RWPE1 (cell line): ENCODE measurements around the gene CEACAM7.

Experiments used
- CTCF ChIA-PET: fragments of 350-600 bp; sonication (Branson Sonifier 250); formaldehyde crosslinking; extraction: SDS; loops from one replicate; lab custom pipeline; 2021; lab: Yijun Ruan, JAX
- POLR2A ChIA-PET: fragments of 400-600 bp; formaldehyde crosslinking; extraction: SDS; loops from one replicate; lab custom pipeline; 2020; ENCODE audit warnings: antibody characterized with exemption; ENCODE audit not compliant: low non-redundant PET; lab: Yijun Ruan, JAX
- DNase-seq: peaks from one replicate; pipeline ENCODE4 v3.0.0; 2012; ENCODE audit warnings: low spot score
- H3K27ac ChIP-seq: fragments of 450-650 bp; 2 replicates; pipeline ENCODE4 v1.5.1; 2017
- TF ChIP-seq, protein P1 (sequence below): fragments of 450-650 bp; conservative IDR thresholded peaks from 2 replicates; pipeline ENCODE4 v1.5.1; 2017; ENCODE audit warnings: low read depth, mild to moderate bottlenecking

Gene CEACAM7

DNA sequence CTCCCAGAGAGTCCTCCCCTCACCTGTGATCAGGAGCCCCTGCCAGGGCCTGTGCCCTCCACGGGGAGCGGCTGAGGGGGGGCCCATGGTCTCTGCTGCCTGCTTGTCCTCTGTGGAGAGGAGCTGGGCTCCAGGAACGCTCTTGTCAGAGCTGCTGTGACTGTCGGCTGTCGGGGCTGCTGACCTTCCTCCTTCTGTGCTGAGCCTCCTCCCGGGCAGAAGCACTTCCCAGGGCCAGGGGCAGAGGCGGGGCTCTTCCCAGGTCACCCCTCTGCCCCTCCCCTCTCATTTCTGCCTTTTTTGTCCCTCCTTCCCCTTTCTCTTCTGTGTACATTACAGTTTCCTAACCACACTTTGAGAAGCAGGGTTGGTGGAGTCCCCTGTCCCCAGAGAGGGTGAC, 61.2 kb downstream of the CEACAM7 start, which contains the start of gene CEACAM4:
Gene CEACAM4, minus strand, starts transcription at position 198 of the 400 bp plus-strand sequence. Its CDS starts 111 bp downstream, at position 87.
- H3K27ac ChIP-seq = no peak within 1 kb of the TSS
- ChIA-PET POLR2A (no interaction called here), CTCF (interaction anchor here (0.6 to 0.7 kb wide), 2 partner anchors 22 to 126 kb away, joined by 3 to 4 read pairs; no protein-coding TSS in a partner anchor)
- TF ChIP-seq, protein P1, sequence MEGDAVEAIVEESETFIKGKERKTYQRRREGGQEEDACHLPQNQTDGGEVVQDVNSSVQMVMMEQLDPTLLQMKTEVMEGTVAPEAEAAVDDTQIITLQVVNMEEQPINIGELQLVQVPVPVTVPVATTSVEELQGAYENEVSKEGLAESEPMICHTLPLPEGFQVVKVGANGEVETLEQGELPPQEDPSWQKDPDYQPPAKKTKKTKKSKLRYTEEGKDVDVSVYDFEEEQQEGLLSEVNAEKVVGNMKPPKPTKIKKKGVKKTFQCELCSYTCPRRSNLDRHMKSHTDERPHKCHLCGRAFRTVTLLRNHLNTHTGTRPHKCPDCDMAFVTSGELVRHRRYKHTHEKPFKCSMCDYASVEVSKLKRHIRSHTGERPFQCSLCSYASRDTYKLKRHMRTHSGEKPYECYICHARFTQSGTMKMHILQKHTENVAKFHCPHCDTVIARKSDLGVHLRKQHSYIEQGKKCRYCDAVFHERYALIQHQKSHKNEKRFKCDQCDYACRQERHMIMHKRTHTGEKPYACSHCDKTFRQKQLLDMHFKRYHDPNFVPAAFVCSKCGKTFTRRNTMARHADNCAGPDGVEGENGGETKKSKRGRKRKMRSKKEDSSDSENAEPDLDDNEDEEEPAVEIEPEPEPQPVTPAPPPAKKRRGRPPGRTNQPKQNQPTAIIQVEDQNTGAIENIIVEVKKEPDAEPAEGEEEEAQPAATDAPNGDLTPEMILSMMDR = no peak
- DNase-seq = no peak

DNA sequence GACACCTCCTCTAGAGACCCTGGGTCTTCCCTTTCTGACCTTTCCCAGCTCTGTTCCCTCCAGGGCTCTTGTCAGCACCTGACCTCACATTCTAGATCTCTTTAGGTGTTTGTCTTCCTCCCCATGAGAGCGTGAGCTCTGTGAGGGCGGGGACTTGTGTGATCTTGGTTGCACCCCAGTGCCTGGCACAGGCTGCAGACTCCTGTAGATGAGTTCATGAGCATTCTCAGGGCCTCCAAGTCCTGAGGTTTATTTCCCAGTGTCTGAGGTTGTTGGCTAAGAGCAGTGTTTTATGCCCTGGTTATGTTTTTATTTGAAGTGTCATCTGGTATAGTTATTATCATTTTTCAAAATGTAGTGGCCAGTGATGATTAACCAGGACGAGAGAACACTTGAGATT, 61.8 kb downstream of the CEACAM7 start:
- H3K27ac ChIP-seq = no peak overlapping the region
- POLR2A ChIA-PET = no interaction called here
- TF ChIP-seq, protein P1 = no peak
- CTCF ChIA-PET = interaction anchor here (0.6 kb wide), 1 partner anchor 127 kb away, joined by 3 read pairs; no protein-coding TSS in a partner anchor
- DNase-seq = no peak

DNA sequence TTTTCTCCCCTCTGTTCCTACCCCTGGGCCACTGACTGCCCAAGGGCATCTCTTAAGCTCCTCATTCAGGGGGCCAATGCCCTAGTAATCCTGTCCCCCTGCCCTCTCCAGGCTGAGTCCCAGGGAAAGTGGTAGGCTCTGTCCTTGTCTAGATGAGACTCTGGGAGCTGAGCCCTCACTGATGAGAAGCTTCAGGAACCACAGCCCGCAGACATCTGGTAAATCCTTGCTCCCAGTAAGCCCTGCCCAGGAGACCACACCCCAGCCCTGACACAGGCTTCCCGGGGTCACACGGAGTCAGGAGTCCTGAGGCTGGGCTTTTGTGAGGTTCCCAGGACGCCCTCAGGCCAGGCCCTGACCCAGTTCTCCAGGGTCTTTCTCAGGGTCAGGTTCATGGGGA, 63.1 kb downstream of the CEACAM7 start:
- H3K27ac ChIP-seq = no peak overlapping the region
- ChIA-PET CTCF (no interaction called here), POLR2A (no interaction called here)
- no peak for DNase-seq
- TF ChIP-seq, protein P1 = no peak

DNA sequence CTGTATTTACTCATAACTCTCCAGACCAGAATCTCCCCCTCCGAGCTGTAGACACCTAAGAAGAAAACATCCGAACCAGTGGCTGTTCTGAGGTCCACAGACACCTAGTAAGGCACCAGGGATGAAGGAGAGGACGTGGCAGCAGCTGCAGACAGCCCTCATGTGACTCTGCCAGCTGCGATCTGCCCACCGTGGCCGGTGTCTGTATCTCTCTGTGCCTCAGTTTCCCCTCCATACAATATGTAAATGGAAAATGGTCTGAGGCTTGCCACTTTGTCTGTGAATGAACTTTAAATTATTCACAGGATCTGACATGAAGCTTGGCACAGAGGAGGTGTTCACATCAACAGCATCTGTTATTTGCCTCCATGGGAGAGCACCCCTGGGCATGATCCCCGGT, 63.6 kb downstream of the CEACAM7 start:
- no peak overlapping the region for H3K27ac ChIP-seq
- DNase-seq = no peak
- POLR2A ChIA-PET = no interaction called here
- TF ChIP-seq, protein P1 = no peak
- CTCF ChIA-PET = no interaction called here

DNA sequence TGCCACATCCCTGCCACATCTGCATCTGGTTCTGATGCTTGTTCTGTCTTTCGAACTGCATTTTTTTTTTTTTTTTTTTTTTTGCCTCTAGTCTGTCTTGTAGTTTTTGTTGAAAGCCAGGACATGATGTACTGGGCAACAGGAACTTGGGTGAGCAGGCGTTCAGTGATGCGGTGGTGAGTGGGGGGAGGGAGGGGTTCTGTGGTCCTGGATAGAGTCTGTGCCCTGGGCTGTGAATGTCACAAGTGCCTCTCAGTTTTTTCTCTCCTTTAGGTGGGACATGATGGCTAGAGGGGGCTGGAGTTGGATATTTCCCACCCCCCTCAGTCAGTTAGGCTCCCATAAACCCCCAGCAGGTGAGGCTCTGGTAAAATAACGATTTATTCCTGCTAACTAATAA, 64.7 kb downstream of the CEACAM7 start:
- TF ChIP-seq, protein P1 = no peak
- ChIA-PET POLR2A (no interaction called here), CTCF (no interaction called here)
- DNase-seq = no peak
- no peak overlapping the region for H3K27ac ChIP-seq
